GM12864 (cell line): ENCODE data around the gene KIF6.
"Not testable (repeated sequence)": the region's sequence is repeated elsewhere in the genome, so short reads cannot be mapped to it uniquely, and the experiment has no call there.

Source experiments
- DNase-seq: peaks from one replicate; pipeline ENCODE4 v3.0.0-alpha.2; 2011; ENCODE audit warnings: low read depth
- H3K4me3 ChIP-seq: 2 replicates; pipeline ENCODE4 v1.5.1; 2011; ENCODE audit warnings: mild to moderate bottlenecking, low read depth, low read length, control low read depth
- TF ChIP-seq, protein P1 (sequence below): IDR thresholded peaks from 2 replicates; pipeline ENCODE4 v1.5.1; 2011; ENCODE audit warnings: low read depth, mild to moderate bottlenecking, moderate library complexity, low read length, control low read depth, inconsistent platforms; ENCODE audit errors: missing control alignments

The KIF6 gene

DNA sequence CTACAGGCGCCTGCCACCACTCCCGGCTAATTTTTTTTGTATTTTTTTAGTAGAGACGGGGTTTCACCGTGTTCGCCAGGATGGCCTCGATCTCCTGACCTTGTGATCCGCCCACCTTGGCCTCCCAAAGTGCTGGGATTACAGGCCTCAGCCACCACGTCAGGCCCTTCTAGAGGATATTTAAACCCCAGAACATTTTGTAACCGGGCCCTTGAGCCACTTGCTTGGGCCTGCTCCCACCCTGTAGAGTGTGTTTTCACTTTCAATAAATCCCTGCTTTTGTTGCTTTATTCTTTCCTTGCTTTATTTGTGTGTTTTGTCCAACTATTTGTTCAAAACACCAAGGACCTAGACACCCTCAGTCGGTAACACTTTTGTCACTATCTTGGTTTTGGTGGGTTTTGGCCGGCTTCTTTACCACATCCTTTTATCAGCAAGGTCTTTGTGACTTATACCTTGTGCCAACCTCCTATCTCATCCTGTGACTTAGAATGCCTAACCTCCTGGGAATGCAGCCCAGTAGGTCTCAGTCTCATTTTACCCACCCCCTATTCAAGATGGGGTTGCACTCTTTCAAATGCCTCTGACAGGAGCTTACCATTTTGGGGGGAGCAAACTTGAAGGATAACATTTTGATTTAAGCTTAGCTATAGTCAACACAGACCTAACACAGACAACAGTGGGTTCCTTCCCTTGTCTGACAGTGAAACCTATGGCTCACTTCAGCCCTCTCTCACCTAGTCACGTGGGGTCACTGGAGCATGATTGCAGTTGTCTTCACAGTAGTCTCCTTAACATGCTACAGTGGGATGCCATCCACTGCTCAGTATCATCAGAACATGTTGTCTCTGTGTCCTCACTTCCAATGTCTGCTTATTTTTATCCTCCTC, 27.9 kb upstream of the KIF6 start:
- no peak overlapping the region for H3K4me3 ChIP-seq
- DNase-seq: no peak
- TF ChIP-seq, protein P1, sequence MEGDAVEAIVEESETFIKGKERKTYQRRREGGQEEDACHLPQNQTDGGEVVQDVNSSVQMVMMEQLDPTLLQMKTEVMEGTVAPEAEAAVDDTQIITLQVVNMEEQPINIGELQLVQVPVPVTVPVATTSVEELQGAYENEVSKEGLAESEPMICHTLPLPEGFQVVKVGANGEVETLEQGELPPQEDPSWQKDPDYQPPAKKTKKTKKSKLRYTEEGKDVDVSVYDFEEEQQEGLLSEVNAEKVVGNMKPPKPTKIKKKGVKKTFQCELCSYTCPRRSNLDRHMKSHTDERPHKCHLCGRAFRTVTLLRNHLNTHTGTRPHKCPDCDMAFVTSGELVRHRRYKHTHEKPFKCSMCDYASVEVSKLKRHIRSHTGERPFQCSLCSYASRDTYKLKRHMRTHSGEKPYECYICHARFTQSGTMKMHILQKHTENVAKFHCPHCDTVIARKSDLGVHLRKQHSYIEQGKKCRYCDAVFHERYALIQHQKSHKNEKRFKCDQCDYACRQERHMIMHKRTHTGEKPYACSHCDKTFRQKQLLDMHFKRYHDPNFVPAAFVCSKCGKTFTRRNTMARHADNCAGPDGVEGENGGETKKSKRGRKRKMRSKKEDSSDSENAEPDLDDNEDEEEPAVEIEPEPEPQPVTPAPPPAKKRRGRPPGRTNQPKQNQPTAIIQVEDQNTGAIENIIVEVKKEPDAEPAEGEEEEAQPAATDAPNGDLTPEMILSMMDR: no peak

DNA sequence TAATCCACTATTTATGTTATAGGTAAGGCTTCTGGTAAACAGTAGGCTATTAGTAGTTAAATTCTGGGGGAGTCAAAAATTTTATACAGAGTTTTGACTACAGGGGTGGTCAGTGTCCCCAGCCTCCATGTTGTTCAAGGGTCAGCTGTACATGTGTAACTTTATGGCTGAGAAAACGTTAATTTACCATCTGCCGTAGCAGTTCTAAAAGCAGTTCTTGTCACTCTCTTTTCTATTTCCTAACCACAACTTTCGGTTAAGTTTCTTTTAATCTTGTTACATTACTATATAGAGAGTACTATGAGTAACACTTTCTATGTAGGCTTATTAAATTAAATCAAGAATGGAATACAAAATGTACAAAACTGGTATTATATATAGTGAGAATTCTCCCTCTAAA, 21.6 kb upstream of the KIF6 start:
- DNase-seq: no peak
- TF ChIP-seq, protein P1: no peak
- no peak overlapping the region for H3K4me3 ChIP-seq

DNA sequence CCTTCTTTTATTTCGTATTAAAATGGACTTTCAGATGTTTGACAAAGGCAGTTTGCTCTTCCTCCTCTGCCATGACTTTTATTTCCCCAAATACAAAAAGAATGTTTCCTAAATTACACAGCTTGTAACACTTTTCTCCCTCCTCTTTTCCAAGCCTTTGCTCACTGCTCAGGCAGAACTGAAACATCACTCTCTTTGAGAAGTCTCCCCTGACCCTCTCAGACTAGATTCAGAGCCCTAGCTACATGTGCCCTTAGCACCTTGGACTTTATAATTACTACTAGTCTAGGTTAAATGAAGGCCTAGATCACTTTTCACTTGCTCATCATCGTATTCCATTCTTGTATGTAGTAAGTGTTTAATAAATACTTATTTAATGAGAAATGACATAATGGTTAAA, 8.5 kb upstream of the KIF6 start:
- no peak overlapping the region for H3K4me3 ChIP-seq
- TF ChIP-seq, protein P1: no peak
- DNase-seq: no peak

DNA sequence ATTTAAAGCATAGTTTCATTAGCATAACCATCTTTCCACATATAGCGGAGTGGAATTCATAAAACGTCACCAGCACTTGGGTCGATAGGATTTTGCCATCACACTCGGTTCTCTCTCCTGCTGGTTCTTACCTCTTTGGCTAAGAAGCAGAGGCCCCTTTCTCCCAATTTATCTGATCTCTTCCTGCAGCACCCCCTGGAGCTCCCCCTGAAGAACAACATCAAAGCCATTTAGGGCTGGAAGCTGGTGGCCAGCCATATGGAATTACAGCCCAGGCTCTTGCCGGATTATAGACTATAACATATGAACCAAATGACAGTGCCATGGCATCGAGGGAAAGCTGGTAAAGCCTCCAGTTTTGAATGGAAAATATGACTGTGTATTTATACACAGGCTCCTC, 6.4 kb upstream of the KIF6 start:
- no peak overlapping the region for H3K4me3 ChIP-seq
- TF ChIP-seq, protein P1: peak; percentile 4
- DNase-seq: no peak

DNA sequence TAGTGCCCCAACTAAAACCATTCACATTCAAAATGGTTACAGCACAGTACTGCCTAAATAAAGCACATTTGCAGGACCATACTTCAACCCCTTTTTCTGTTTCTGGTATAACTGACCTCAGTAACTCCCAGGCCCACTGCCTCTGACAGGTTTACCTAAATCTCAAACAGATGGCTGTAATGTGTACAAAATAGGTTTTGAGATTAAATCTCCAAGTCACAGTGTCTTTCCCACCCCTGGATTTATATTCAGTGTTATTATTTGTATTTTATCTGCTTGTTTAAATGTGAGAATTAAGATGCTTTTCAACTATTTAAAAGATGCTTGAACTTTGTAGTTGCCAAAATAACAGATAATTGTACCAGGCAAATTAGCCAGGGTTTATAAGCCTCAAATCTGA, 4.7 kb upstream of the KIF6 start:
- no peak for DNase-seq
- H3K4me3 ChIP-seq: no peak overlapping the region
- TF ChIP-seq, protein P1: no peak

DNA sequence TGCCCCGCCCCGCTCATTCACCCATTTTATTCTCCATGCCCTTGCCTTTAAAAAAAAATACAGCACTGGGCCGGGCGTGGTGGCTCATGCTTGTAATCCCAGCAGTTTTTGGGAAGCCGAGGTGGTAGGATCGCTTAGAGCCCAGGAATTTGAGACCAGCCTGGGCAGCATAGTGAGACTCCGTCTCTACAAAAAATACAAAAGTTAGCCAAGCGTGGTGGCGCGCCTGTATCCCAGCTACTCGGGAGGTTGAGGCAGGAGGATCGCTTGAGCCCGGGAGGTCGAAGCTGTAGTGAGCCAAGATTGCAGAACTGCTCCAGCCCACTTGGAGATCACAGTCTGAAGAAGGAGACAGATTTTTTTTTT, 407 bp upstream of the KIF6 start:
- peak overlapping the region; percentile 32; the same call in 1 of the 2 replicates for H3K4me3 ChIP-seq
- TF ChIP-seq, protein P1: no peak

DNA sequence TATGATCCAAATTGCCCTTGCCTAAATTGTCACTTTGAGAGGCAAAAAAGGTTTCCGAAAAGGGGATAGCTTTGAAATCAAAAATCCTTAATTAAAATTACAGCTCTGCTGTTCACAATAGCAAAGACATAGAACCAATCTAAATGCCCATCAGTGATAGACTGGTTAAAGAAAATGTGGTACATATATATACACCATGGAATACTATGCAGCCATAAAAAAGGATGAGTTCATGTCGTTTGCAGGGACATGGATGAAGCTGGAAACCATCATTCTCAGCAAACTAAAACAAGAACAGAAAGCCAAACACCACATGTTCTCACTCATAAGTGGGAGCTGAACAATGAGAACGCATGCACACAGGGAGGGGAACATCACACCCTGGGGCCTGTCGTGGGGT, 1.9 kb downstream of the KIF6 start:
- not testable (repeated sequence) for H3K4me3 ChIP-seq, DNase-seq

More for the DNA sequence above, 407 bp upstream of the KIF6 start:
- no peak for DNase-seq
